Gastroesophageal sphincter (tissue), 3 donors: ENCODE results near the gene LLGL2.

Experiments
- CTCF ChIP-seq, 4 experiments: fragments of 200-600 bp in 2 of 4; fragments of 450-650 bp in 2 of 4; sonication (generic) in 1 of 4; IDR thresholded peaks; one replicate each; pipeline ENCODE4 v1.5.1; 2017 to 2019; ENCODE audit warnings: antibody characterized with exemption in 4 of 4, mild to moderate bottlenecking in 2 of 4, moderate library complexity in 2 of 4
- POLR2A ChIP-seq, 2 donors: fragments of 450-650 bp; IDR thresholded peaks; one replicate each; pipeline ENCODE4 v1.6.1; 2017; ENCODE audit warnings: antibody characterized with exemption in 2 of 2, mild to moderate bottlenecking in 2 of 2, moderate library complexity in 1 of 2
- POLR2AphosphoS5 ChIP-seq: sonication (generic); formaldehyde crosslinking; IDR thresholded peaks from one replicate; pipeline ENCODE4 v1.6.1; 2017; ENCODE audit warnings: antibody characterized with exemption

DNA sequence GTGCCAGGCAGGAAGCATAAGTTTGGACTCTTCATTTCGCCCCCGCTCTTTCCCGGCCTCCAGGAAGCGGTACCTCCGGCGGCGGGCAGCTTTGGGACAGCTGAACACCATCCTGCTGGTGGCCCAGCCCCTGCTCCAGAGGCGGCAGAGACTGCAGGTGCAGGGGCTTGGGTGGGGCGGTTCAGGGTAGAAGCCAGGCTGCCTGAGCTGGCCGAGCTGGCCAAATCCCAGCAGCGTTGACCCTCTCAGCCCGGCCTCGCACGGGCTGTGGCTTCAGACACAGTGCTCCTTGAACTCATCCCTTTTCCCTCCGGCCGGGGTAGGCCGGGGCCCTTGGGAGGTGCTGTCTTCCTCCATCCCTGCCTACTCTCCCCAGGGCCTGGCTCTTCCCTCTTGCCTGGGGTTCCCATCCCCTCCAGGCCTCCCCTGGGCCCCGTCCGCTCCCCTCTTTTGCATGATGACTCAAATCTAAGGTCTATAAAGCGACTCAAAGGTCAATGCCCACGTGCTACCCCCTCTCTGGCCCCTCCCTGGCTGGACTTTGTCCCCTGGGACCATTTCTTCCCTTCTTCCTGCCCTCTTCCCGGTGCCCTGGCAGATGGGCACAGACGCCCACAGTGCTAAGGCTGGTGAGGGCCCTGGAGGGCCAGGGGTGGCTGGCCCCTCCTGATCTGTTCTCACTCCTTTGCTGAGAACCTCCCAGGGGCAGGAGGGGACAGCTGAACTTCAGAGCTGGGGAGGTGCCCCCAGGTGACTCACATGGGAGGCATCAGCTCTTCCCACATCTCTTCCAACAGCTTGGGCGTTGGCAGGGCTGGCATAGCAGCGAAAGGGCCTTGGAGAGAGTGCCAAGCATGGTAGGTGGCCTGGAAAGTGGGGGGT, 84.8 kb downstream of the LLGL2 start:
- TF ChIP-seq CTCF (IDR thresholded peaks at IDR 0.05) (no peak), POLR2AphosphoS5 (no peak), POLR2A (IDR thresholded peaks at IDR 0.05) (no peak)
